ES-I3 (cell line): ENCODE data around the gene LLPH.
"Not testable (repeated sequence)": the region's sequence is repeated elsewhere in the genome, so short reads cannot be mapped to it uniquely, and the experiment has no call there.

Source experiments
- H3K36me3 ChIP-seq: 2 replicates; pipeline ENCODE4 v1.6.1; 2013; ENCODE audit warnings: mild to moderate bottlenecking, low read length, control low read depth, moderate library complexity; ENCODE audit not compliant: insufficient read depth
- H3K4me1 ChIP-seq: 2 replicates; pipeline ENCODE4 v1.6.1; 2013; ENCODE audit warnings: mild to moderate bottlenecking, control low read depth, low read length; ENCODE audit not compliant: insufficient read depth
- H3K9ac ChIP-seq: 2 replicates; pipeline ENCODE4 v1.6.1; 2013; ENCODE audit warnings: low read depth, mild to moderate bottlenecking, low read length, moderate library complexity
- H3K9me3 ChIP-seq: 2 replicates; pipeline ENCODE4 v1.6.1; 2013; ENCODE audit warnings: mild to moderate bottlenecking, low read length, moderate library complexity; ENCODE audit not compliant: control insufficient read depth, insufficient read depth

Gene LLPH

DNA sequence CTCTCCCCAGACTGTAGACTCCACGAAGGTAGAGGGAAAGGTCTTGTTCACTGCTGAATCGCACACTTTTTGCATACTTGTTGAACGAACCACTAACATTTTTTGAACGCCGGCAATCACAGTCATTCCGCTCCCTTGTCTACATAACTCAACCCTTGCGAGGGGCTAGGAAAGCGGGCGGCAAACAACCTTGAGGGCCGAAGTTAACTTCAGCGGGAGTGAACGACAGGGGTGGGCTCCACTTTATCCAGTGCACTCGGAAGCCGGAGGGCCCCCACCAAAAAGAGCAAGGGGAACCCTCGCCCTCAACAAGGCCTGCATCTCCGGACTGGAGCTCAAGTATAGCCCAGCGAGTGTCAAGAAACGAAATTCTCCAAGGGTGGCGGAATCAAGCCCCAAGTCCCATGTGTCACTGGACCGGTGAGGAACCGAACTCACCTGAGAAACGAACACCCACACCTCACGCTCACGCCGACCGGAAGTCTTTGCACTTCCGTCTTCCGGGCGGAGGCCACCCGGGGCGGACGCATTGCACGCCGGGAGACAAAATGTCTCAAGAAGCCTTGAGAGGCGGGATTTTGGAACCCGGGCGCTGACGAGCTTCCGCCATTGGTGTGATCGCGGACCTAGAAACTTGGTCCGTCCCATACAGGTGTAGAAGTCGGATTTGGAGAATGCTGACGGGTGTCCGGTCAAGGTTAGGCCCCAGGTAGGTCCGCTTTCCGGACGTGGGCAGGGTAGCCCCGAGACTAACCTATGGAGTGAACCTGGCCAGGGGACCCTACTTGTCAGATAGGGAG lies at the start of gene LLPH:
TSS of gene LLPH (minus strand) at position 484 of the 800 bp plus-strand sequence. CDS start 1,644 bp downstream, outside the sequence.
- H3K36me3 ChIP-seq: peaks cover 20% of the 10 kb centered on the region; the same call in 1 of the 2 replicates
- H3K9me3 ChIP-seq: no peaks in the 10 kb centered on the region
- H3K9ac ChIP-seq: peak within 1 kb of the TSS; percentile 91
- peaks cover 13% of the 10 kb centered on the region for H3K4me1 ChIP-seq

DNA sequence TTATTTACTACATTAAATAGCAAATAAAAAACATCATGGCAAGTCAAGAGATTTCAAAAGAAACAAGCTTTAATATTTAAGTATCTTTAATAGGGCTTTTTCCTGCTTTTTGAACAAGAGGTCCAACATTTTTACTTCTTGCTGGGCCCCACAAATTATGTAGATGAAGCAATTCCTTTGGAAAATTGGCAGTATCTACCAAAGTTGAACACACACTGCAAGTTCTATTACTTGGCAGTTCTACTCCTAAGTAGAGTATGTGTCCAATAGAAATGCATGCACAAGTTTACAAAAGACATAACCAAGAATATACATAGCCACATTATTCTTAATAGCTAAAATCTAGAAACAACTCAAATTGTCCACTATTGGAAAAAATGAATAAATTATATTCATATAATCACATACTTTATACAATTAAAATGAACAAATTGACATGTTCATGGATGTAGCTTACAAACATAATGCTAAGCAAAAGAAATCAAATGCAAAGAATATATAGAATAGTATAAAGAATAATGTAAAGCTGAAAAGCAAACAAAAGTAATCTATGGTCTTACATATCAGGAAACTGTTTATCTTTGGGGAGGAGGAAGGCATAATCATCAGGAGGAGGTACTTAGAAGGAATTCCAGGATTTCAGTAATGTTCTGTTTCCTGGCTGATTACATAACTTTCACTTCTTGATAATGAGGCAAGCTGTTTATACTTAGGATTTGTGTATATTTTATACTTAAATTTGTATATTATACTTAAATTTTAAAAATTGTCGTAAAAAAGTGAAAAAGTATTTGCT lies 45.8 kb upstream of the LLPH start:
- Histone ChIP-seq H3K36me3 (no peaks in the 10 kb centered on the region), H3K9me3 (peaks cover 4% of the 10 kb centered on the region; the same call in 1 of the 2 replicates), H3K4me1 (no peaks in the 10 kb centered on the region)

GRCh38 chr12:66174391-66175325 lies 44.1 kb upstream of the LLPH start:
- not testable (repeated sequence) for H3K9me3 ChIP-seq, H3K36me3 ChIP-seq

More for the DNA sequence above, 45.8 kb upstream of the LLPH start:
- no peak overlapping the region for H3K9ac ChIP-seq

DNA sequence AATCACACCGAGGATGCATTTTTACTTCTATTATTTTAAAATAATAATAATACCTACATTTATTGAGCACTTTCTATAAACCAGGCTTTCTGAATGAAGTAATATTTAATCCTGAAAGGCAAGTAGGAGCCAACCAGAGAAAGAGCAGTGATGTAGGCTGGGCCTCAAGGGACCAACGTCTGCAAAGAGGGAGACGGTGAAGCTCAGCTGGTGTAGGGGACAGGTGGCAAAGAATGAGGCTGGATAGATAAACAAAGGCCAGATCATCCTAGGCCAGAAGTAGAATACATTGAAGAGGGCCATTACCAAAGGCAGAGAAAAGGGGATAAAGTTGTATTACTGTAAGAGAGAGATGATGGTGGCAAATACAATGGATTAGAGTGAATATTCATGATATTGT lies 40.1 kb upstream of the LLPH start:
- H3K9ac ChIP-seq: peak overlapping the region; percentile 98; the same call in 1 of the 2 replicates

More at GRCh38 chr12:66174391-66175325, 44.1 kb upstream of the LLPH start:
- not testable (repeated sequence) for H3K9ac ChIP-seq, H3K4me1 ChIP-seq

DNA sequence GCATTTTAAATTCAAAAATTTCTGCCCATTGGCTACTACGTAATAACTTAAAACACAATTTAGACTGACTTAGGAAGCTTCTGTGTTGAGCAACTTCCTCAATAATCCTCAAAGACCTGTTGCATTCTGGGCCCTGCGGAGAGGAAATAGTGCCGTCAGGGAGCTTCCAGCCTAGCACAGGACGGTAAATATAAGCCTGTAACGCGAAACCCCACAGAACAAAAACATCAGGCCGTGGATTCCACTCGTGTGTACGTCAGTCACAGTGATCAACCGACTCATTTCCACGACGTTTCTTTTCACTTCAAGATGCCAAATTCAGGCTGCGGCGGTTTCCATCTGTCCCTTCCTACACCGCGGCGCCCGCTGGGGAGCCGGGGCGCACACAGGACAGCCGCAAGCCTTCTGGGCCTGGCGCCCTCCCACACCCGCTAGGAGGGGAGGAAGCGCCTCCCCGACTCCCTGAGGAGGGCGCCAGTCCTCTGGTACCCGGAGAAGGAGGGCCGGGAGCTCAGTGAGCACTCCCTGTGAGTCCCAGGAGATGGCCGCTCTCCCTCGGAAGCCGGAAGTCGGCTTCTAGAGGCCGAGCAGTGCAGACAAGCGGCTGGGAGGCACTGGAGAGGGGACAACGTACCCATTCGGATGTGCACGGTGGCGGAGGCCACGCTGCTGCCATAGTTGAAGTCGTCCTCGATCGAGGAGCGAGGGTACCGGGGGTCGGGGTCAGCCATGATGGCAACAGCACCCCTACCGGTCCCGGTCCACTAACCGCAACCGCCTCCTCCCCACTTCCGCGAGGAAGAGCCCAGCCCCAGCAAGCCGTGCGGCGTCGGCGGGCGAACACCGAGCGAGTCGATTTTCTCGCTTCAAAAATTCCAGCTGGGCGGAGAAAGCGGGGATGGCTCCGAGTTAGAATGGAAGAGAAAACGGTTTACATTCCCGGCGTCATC lies 38.9 kb upstream of the LLPH start, which contains the start of gene TMBIM4:
TSS of gene TMBIM4 (minus strand) at position 776 of the 950 bp plus-strand sequence. CDS start at position 731, 45 bp downstream.
- H3K9ac ChIP-seq: peak within 1 kb of the TSS; percentile 98
- H3K36me3 ChIP-seq: no peaks in the 10 kb centered on the region
- peaks cover 3% of the 10 kb centered on the region; the same call in 1 of the 2 replicates for H3K4me1 ChIP-seq
- peaks cover 4% of the 10 kb centered on the region; the same call in 1 of the 2 replicates for H3K9me3 ChIP-seq

More for the DNA sequence above, 40.1 kb upstream of the LLPH start:
- peaks cover 4% of the 10 kb centered on the region; the same call in 1 of the 2 replicates for H3K9me3 ChIP-seq
- no peaks in the 10 kb centered on the region for H3K36me3 ChIP-seq
- H3K4me1 ChIP-seq: peaks cover 3% of the 10 kb centered on the region; the same call in 1 of the 2 replicates

DNA sequence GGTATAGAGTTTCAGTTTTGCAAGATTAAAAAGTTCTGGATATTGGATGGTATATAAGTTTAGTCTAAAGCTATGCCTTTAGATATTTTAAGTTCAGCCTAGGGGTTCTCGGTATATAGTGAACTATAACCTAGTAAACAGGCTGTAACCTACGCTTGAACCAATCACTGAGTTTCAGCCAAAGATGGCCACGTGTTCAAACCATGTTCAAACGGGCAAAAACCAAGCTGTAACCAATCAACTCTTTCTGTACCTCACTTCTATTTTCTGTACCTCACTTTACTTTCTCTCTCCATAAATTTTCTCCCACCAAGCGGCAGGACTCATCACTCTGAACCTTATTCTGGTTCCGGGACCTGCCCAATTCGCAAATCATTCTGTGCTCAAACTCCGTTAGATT lies 37.9 kb upstream of the LLPH start:
- Histone ChIP-seq H3K36me3 (no peaks in the 10 kb centered on the region), H3K9me3 (peaks cover 2% of the 10 kb centered on the region; the same call in 1 of the 2 replicates), H3K4me1 (peaks cover 3% of the 10 kb centered on the region; the same call in 1 of the 2 replicates), H3K9ac (0 out of 2 replicates have a peak overlapping the region, but pooled peaks have one; percentile 31)

- Histone ChIP-seq H3K9me3 (peaks cover 2% of the 10 kb centered on the region; the same call in 1 of the 2 replicates), H3K4me1 (peaks cover 3% of the 10 kb centered on the region; the same call in 1 of the 2 replicates), H3K9ac (no peak overlapping the region), H3K36me3 (no peaks in the 10 kb centered on the region)
Measured at GRCh38 chr12:66166561-66166960, 36.0 kb upstream of the LLPH start.

DNA sequence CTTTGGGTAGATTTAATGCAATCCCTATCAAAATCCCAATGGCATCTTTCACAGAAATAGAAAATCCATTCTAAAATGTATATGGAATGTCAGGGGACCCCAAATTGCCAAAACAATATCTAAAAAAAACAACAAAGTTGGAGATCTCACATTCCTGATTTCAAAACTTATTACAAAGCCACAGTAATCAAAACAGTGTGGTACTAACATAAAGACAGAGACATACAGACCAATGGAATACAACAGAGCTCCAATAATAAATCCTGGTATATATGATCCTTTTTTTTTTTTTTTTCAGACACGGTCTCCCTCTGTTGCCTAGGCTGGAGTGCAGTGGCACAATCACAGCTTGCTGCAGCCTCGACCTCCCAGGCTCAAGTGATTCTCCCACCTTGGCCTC lies 34.6 kb upstream of the LLPH start:
- H3K36me3 ChIP-seq: no peaks in the 10 kb centered on the region
- H3K9me3 ChIP-seq: peaks cover 2% of the 10 kb centered on the region; the same call in 1 of the 2 replicates
- H3K9ac ChIP-seq: no peak overlapping the region
- peaks cover 3% of the 10 kb centered on the region; the same call in 1 of the 2 replicates for H3K4me1 ChIP-seq

DNA sequence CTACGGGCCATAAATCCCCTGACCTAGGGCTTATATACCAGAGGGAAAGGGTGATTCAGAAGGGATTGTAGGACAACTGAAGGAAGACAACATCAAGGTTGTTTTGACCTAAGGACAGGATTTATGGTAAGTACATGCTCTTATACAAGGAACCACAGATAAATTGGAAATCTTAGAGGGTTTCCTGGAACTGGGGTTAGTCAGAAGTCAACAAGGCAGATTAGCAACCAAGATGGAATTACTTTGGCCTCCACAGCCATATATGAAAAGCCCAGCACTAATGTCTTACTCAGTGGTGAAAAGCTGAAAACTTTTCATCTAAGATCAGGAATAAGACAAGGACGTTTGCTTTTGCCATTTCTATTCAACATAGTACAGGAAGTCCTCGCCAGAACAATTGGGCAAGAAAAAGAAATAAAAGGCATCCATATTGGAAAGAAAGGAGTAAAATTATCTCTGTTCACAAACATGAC lies 33.8 kb upstream of the LLPH start:
- Histone ChIP-seq H3K9me3 (peaks cover 2% of the 10 kb centered on the region; the same call in 1 of the 2 replicates), H3K9ac (no peak overlapping the region), H3K4me1 (peaks cover 3% of the 10 kb centered on the region; the same call in 1 of the 2 replicates), H3K36me3 (no peaks in the 10 kb centered on the region)

DNA sequence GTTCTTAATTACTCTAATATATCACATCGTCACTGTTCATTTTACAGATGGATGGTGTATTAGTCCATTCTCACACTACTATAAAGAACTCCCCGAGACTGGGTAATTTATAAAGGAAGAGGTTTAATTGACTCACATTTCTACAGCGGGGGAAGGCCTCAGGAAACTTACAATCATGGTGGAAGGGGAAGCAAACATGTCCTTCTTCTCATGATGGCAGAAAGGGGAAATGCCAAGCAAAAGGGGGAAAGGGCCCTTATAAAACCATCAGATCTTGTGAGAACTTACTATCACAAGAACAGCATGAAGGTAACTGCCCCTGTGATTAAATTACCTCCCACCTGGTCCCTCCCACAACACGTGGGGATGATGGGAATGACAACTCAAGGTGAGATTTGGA lies 32.7 kb upstream of the LLPH start:
- no peaks in the 10 kb centered on the region for H3K36me3 ChIP-seq
- H3K4me1 ChIP-seq: no peaks in the 10 kb centered on the region
- no peak overlapping the region for H3K9ac ChIP-seq
- H3K9me3 ChIP-seq: peaks cover 2% of the 10 kb centered on the region; the same call in 1 of the 2 replicates

DNA sequence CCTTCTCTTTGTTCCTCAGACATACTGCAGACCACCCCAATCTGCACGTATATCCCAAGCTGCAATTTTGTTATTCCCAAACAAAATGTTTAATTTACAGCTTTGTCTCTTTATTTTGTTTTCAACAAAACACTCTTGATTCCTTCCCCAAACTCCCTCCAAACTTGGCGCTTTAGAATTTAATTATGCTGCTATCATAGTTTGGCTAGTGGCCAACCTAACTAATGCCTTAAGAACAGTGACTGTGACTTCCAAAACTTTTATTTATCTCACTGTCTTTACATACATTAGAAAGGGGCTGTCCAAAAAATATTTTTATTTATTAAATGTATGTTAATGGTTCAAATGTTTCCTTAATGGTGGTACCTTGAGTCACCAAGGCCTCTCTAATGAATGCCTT lies 32.2 kb upstream of the LLPH start:
- no peaks in the 10 kb centered on the region for H3K4me1 ChIP-seq
- H3K36me3 ChIP-seq: no peaks in the 10 kb centered on the region
- peaks cover 2% of the 10 kb centered on the region; the same call in 1 of the 2 replicates for H3K9me3 ChIP-seq
- H3K9ac ChIP-seq: no peak overlapping the region

DNA sequence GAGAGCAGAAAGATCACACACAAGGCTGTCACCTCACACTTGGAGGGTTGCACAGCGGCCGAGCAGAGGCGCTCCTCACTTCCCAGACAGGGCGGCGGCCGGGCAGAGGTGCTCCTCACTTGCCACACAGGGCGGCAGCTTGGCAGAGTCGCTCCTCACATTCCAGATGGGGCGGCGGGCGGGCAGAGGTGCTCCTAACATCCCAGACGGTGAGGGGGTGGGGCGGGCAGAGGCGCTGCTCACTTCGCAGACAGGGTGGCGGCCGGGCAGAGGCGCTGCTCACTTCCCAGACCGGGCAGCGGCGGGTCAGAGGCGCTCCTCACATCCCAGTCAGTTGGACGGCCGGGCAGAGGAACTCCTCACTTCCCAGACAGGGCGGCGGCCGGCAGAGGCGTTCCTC lies 30.2 kb upstream of the LLPH start:
- H3K4me1 ChIP-seq: no peaks in the 10 kb centered on the region
- H3K9ac ChIP-seq: no peak overlapping the region
- H3K9me3 ChIP-seq: peaks cover 2% of the 10 kb centered on the region; the same call in 1 of the 2 replicates
- H3K36me3 ChIP-seq: no peaks in the 10 kb centered on the region
